Fibroblast of skin of scalp (primary cell): Measurements from ENCODE around the gene FYCO1.

Experiments used
- DNase-seq: peaks from one replicate; pipeline ENCODE4 v3.0.0-alpha.2; 2013

Gene FYCO1

GRCh38 chr3:45964139-45964538, 31.5 kb downstream of the FYCO1 start:
- DNase-seq: no peak

DNA sequence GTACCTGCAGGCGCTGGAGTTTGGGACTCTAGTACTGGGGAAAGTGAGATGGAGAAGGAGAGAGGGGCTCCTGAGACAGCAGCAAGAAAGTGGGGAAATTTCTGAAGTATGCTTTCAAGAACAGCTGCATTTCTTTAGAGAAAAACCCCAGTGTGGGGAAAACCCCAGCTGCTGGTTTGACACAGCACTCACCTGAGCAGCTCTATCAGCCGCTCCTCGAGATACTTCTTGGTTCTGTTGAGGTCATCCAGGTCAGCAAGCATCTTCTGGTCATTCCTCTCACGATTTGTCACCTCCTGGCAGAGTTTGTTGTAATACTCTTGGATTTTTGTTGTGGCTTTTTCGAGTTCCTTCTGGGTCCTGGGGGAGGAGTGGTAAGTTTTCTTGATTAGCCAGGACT, 33.6 kb downstream of the FYCO1 start:
- DNase-seq: no peak

DNA sequence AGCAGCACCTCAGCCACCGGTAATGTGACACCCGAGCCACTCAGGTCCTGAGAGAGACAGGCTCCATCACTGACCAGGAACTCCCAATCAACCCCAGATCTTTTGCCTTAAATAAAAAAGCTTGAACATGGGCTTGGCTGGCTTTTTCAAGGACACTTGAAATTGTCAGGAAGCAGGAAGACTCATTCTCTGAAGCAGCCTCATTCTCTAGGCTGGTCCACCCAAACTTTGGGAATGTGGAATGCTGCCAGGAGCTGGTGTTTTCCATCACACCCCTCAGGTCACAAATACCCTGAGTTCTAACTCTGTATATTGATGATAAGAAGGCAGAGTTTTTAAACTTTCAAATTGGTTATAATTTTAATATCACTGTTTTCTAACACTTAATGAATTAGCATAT, 35.3 kb downstream of the FYCO1 start:
- no peak for DNase-seq

DNA sequence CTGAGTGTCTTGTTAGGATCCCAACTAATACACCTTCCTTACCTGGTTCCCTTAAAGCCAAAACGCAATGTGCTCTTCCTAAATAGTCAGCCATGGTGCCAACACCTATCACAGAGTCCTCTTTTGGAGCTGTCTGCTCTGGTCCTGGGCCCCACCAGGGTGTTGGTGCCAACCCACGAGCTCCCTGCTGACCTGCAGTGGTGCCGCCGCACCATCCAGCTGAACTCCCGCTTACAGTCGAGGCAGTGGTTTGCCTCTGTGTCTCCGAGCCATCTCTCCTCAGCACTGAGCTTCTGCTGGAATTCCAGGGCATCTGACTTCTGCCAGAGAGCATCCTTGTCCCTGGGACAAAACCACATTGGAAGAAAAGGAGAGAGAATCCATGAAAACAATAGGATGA, 36.4 kb downstream of the FYCO1 start:
- no peak for DNase-seq

DNA sequence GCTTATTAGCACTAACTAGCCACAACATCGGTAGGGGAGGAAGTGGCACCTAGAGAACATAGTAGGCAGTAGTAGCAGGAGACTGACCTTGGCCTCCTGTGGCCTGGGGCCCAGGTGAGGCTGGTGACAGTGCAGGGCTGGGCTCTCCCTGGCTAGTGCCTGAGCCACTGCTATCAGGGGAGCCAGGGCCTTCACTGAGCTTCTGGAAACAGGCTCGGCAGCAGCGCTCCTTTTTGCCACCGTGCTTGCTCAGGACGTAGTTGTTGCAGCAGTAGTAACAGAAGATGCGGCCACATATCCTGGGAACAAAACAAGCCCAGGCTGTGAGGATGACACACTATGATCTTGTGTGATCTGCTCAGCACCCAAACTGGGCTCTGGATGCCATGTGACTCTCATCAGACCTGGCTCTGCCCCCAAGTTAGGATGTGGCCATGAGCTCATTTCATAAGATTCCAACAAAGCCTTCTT, 37.3 kb downstream of the FYCO1 start:
- peak; percentile 43 for DNase-seq

DNA sequence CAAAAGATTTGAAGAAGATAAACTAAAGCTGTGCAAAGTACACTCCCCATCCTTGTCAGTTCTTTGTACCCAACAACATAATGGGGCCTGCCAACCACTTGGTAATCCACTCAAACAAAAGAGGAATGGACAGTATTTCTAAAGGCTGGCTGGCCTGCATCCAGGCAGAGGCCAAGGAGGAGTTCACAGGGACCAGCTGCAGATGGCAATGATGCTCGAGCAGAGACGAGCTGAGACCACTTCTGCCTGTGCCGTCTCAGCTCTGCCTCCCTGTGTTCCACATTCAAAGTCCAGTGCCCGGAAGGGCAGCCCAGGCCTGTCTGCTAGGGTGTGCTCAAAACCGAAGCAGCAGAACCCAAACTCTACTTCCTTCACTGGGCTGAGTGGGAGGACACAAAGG, 38.0 kb downstream of the FYCO1 start:
- DNase-seq: no peak

GRCh38 chr3:45955706-45956105, 39.9 kb downstream of the FYCO1 start:
- DNase-seq: no peak

DNA sequence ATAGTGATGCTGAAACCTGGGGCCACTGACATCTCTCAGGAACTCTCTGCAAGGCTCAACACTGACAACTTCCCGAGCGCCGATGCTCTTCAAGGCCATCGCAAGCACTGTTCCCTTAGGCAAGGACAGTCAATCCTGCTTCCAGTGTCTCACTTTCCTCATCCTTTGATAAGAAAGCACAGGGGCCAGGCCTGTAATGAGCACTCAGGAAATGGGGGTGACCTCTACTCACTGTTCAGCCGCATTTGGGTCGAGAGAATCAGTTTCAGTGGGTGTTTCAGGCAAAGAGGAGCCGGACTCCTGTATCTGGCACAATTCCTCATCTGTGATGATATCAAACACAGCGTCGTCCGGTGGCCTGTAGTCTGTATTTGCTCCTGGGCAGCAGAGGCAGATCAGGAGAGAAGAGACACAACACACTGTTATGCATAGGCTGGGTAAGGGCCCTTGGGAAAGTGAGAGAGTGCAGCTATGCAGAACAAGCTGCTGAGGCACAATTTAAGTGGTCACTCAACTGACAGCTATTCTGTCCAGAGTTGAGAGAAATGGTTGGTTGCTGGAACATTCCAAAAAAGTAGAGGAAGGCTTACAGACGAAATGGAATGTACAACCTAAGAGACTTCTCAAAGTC, 40.5 kb downstream of the FYCO1 start:
- DNase-seq: no peak

- DNase-seq: no peak
These were observed 41.3 kb downstream of the FYCO1 start for GRCh38 chr3:45954306-45954705.

- no peak for DNase-seq
These were observed 42.1 kb downstream of the FYCO1 start for GRCh38 chr3:45953536-45953935.

GRCh38 chr3:45952456-45952855, 43.2 kb downstream of the FYCO1 start:
- DNase-seq: no peak

DNA sequence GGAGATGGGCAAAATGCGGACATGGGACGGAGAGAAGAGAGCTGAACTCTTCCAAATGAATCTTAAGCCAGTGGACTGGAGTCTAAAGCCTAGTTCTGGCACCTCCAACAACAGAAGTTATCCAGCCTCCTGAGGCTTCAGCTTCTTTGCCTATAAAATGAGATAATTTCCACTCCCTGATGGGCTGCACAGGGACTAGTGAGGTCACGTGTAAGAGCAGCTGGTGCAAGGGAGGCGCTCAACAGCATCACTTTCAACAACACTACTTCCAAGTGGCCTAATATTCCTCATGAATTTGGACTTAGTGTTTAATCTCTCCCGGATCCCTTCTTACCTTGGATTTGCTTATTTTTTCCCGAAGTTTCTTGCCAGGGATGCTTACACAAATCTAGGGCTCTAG, 43.7 kb downstream of the FYCO1 start:
- DNase-seq: no peak

DNA sequence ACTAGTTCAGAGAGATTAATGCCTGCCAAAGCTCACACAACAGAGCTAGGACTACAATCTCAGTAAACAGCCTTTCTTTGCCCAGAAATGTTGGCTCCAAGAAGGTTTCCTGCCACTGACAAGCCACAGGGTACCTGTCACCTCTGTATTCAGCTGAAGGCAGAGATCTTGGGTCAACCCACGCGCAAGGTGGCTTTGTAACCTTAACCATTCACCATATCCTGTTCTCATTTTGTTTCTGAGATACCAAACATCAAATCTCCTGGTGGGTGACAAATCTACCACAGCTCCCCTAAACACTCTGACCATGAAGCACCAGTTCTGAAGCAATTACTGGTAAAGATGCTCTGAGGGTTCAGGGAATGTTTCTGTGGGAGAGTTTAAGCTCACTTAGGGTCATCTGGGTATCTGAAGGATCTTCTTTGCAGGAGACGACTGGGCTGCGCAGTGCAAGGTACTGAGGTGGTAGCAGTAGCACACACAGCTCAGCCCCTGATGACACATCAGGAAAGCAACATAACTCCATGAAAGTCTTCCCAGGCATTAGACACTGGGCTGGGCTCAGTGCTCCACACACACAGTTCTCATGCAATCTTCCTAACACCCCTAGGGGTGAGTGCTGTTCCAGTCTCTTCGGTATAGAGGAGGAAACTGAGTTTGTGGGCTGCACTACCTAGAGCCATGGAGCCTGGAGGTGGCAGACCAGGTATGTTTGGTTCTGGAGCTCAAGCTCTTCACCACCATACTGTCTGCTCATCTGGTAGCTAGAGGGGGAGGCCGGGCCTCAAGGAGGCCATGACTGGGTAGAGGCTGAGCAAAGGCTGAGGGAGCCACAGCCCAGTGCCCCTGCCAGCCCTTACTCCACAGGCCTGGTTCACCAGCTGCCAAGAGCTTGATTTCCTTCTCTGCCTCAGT, 44.7 kb downstream of the FYCO1 start:
- DNase-seq: no peak

- no peak for DNase-seq
These were observed 45.5 kb downstream of the FYCO1 start for GRCh38 chr3:45950131-45950530.

GRCh38 chr3:45949432-45949831, 46.2 kb downstream of the FYCO1 start:
- no peak for DNase-seq

DNA sequence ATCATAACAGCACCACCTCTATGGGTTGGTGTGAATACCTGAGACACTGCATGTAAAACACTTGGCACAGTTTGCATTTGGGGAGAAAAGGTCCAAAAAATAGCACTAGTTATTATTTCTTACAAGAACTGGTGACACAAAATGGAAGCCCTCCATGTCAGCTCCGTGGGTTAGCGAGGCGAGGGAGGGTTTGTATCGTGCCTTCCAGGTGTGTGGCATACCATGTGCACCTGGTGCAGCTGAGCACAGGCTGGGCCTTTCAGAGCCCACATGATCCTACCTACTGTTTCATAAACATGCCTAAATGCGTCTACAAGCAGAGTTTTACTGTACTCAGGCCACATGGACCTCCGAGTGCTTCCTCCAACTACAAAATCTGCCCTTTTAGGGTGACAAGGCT, 46.7 kb downstream of the FYCO1 start:
- no peak for DNase-seq

DNA sequence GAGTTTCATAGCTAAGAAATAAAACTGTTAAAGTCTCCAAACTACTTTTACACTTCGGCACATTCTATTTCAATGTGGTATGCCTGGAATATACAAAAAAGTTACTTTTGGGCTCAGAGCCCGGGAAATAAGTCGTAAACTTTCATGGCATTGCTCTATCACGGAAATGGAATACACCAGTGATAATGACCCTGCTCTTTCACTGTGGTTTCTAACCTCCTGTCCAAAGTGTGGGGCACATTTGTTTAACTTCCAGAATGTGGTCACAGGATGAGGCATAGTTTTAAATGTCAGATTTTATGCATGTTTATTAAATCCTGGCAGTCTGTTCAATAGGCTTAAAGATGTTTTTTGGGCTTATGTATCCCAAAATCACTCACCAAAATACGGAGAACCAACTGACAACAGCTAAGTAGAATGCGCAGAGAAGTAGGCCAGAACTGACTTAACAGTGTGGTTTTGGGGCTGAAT, 47.3 kb downstream of the FYCO1 start:
- peak; percentile 54 for DNase-seq

GRCh38 chr3:45947361-45947760, 48.3 kb downstream of the FYCO1 start:
- DNase-seq: peak; percentile 33

DNA sequence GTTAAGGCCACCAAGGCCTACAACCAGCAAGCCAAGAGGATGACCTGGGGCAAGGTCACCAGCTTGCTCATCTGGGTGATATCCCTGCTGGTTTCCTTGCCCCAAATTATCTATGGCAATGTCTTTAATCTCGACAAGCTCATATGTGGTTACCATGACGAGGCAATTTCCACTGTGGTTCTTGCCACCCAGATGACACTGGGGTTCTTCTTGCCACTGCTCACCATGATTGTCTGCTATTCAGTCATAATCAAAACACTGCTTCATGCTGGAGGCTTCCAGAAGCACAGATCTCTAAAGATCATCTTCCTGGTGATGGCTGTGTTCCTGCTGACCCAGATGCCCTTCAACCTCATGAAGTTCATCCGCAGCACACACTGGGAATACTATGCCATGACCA, 48.7 kb downstream of the FYCO1 start:
- no peak for DNase-seq

DNA sequence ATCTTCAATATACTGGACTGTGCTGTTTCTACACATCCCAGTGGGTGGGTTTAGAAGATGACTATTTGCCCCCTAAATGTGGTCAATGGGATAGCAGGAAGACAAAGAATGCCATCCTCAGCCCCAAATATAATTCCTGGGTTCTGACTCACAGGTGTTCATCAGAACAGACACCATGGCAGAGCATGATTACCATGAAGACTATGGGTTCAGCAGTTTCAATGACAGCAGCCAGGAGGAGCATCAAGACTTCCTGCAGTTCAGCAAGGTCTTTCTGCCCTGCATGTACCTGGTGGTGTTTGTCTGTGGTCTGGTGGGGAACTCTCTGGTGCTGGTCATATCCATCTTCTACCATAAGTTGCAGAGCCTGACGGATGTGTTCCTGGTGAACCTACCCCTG, 49.3 kb downstream of the FYCO1 start:
- peak; percentile 19 for DNase-seq

GRCh38 chr3:45944830-45945620, 50.6 kb downstream of the FYCO1 start:
- no peak for DNase-seq

GRCh38 chr3:45943207-45943846, 52.3 kb downstream of the FYCO1 start, which contains the start of gene CXCR6:
CXCR6 (plus strand) TSS chr3:45943464; CDS start chr3:45946482, 3,018 bp downstream.
- DNase-seq: no peak
